Activated CD8-positive, alpha-beta memory T cell treated with anti-CD3 and anti-CD28 coated beads, Interleukin-2, amount 50 U/mL, for 1 hour (primary cell): Measurements from ENCODE around the gene STX5.
"Not testable (repeated sequence)": the region's sequence is repeated elsewhere in the genome, so short reads cannot be mapped to it uniquely, and the experiment has no call there.

Experiments
- DNase-seq: peaks from one replicate; pipeline ENCODE4 v3.0.0-alpha.2; 2020; ENCODE audit errors: extremely low read depth

The STX5 gene

GRCh38 chr11:62854013-62854824 lies 22.4 kb upstream of the STX5 start:
- no peak for DNase-seq

GRCh38 chr11:62853279-62853965 lies 21.6 kb upstream of the STX5 start:
- no peak for DNase-seq

- DNase-seq, result no peak
These were observed 20.8 kb upstream of the STX5 start for GRCh38 chr11:62852523-62853188.

- no peak for DNase-seq
These were observed 20.1 kb upstream of the STX5 start for GRCh38 chr11:62851807-62852522.

- no peak for DNase-seq
These were observed 19.3 kb upstream of the STX5 start for GRCh38 chr11:62850911-62851806.

GRCh38 chr11:62847767-62848314 lies 16.0 kb upstream of the STX5 start:
- DNase-seq, result no peak

- DNase-seq, result no peak
These were observed 14.3 kb upstream of the STX5 start for GRCh38 chr11:62846177-62846576.

GRCh38 chr11:62844154-62844553 lies 12.3 kb upstream of the STX5 start:
- DNase-seq, result no peak

- no peak for DNase-seq
These were observed 11.6 kb upstream of the STX5 start for GRCh38 chr11:62843466-62843865.

- DNase-seq, result not testable (repeated sequence)
These were observed 11.0 kb upstream of the STX5 start for GRCh38 chr11:62842891-62843290.

GRCh38 chr11:62842171-62842741 lies 10.4 kb upstream of the STX5 start:
- no peak for DNase-seq

- DNase-seq, result peak; percentile 81
These were observed 9.7 kb upstream of the STX5 start for GRCh38 chr11:62841361-62842170.

- DNase-seq, result peak; percentile 63
These were observed 9.0 kb upstream of the STX5 start for GRCh38 chr11:62840721-62841360.

GRCh38 chr11:62839050-62839945 lies 7.4 kb upstream of the STX5 start, which contains the start of gene WDR74:
WDR74 (minus strand) TSS chr11:62839590; CDS start chr11:62839570, 20 bp downstream.
- DNase-seq, result peak; percentile 81

GRCh38 chr11:62835336-62835735 lies 3.5 kb upstream of the STX5 start:
- no peak for DNase-seq

- DNase-seq, result no peak
These were observed 734 bp upstream of the STX5 start, which contains the start of gene TEX54 for GRCh38 chr11:62832336-62833234. TEX54 (minus strand) TSS chr11:62832841.
